HepG2 (cell line): Measurements from ENCODE around the gene C12orf43. TPM values are rescaled to one million over a fixed set of nuclear protein-coding genes. Genes with fewer than 3 reads are reported as not detected.

Source experiments
- AHDC1 ChIP-seq: sonication (generic); formaldehyde crosslinking; IDR thresholded peaks from 2 replicates; pipeline ENCODE4 v1.5.1; 2020; ENCODE audit warnings: mild to moderate bottlenecking, missing genetic modification reagents, borderline replicate concordance
- BRF2 ChIP-seq: sonication (generic); formaldehyde crosslinking; IDR thresholded peaks from 2 replicates; pipeline ENCODE4 v1.8.1; 2022; ENCODE audit warnings: mild to moderate bottlenecking, missing genetic modification reagents
- KLF13 ChIP-seq: sonication (generic); formaldehyde crosslinking; IDR thresholded peaks from 2 replicates; pipeline ENCODE4 v1.4.0; 2020; ENCODE audit warnings: mild to moderate bottlenecking, missing genetic modification reagents
- SMYD3 ChIP-seq: sonication (generic); formaldehyde crosslinking; IDR thresholded peaks from 2 replicates; pipeline ENCODE4 v1.8.1; 2023; ENCODE audit warnings: mild to moderate bottlenecking, missing genetic modification reagents
- SOX6 ChIP-seq, 2 experiments: fragments of 450-650 bp in 1 of 2; sonication (generic) in 1 of 2; formaldehyde crosslinking in 1 of 2; IDR thresholded peaks; 2 replicates each; pipeline versions ENCODE4 v1.4.0 to v1.6.1; 2017 to 2020; ENCODE audit warnings: antibody characterized with exemption in 1 of 2, mild to moderate bottlenecking in 1 of 2, missing genetic modification reagents in 1 of 2
- ZNF431 ChIP-seq: sonication (generic); formaldehyde crosslinking; IDR thresholded peaks from 2 replicates; pipeline ENCODE4 v1.9.0; 2022; ENCODE audit warnings: missing genetic modification reagents, low read depth, mild to moderate bottlenecking, borderline replicate concordance
- ZNF619 ChIP-seq: sonication (generic); formaldehyde crosslinking; IDR thresholded peaks from 2 replicates; pipeline ENCODE4 v1.4.0; 2020; ENCODE audit warnings: mild to moderate bottlenecking, missing genetic modification reagents
- ZNF7 ChIP-seq: IDR thresholded peaks from 2 replicates; pipeline ENCODE4 v1.6.1; 2016; ENCODE audit warnings: missing biosample characterization, missing genetic modification reagents
- ZNF770 ChIP-seq: sonication (generic); formaldehyde crosslinking; IDR thresholded peaks from 2 replicates; pipeline ENCODE4 v1.5.0; 2020; ENCODE audit warnings: mild to moderate bottlenecking, missing genetic modification reagents
- polyA plus RNA-seq, 8 experiments: library from polyadenylated mRNA; depleted of rRNA in 3 of 8; stranded (reverse) in 7 of 8; unstranded in 1 of 8; fragments of >200 nt; fragmentation: Illumina TruSeq in 4 of 8; extraction: Trizol in 4 of 8; gene quantifications; 2 replicates each; pipeline versions ENCODE4 v1.2.1 to v1.2.3, GENCODE V29; 2011 to 2016; ENCODE audit warnings: low read depth in 4 of 8, missing spikeins in 1 of 8, mixed read lengths in 1 of 8; ENCODE audit not compliant: insufficient read depth in 1 of 8
- total RNA-seq, 5 experiments: library from RNA; depleted of rRNA; stranded (reverse); fragments of >200 nt; fragmentation: Illumina TruSeq; extraction: Trizol; gene quantifications; 2 replicates each; pipeline ENCODE4 v1.2.3, GENCODE V29; 2016; ENCODE audit warnings: low read depth in 1 of 5
- TF ChIP-seq, protein P1 (sequence below): sonication (generic); formaldehyde crosslinking; IDR thresholded peaks from 2 replicates; pipeline ENCODE4 v1.5.1; 2020; ENCODE audit warnings: missing genetic modification reagents, mild to moderate bottlenecking, borderline replicate concordance

C12orf43 gene
- total and polyA plus RNA-seq, 2 of the 13 experiments (the other 11 are each of a cell fraction or from before 2014, with no cell fraction given) = 7.9 to 11.1 TPM

DNA sequence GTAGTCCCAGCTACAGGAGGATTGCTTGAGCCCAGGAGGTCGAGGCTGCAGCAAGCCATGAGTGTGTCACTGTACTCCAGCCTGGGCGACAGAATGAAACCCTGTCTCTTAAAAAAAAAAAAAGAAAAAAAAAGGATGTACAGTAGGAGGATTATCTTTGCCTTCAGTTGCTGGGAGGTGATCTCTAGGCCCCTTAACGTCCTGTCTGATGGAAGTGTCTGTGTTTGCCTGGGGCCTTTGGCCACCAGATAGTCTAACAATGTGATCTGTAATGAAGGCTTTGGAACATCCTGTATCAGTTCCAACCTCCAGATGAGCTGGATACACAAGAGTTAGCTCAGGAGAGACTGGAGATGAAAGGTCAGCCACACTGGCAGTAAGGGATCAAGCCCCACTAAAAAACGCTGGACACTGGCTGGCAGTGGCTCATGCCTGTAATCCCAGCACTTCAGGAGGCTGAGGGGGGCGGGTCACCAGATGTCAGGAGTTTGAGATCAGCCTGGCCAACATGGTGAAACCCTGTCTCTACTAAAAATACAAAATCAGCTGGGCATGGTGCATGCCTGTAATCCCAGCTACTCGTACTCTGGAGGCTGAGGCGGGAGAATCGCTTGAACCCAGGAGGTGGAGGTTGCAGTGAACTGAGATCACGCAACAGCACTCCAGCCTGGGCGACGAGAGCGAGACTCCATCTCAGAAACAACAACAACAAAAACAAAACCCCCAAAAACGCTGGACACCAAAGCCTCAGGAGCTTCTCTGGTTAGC is 57.0 kb downstream of the C12orf43 start (continued):
- no peak for TF ChIP-seq AHDC1 (CRISPR knock-in tag)
- 0 out of 2 replicates have a peak, but pooled peaks have one; percentile 34 for TF ChIP-seq BRF2 (CRISPR knock-in tag)
- TF ChIP-seq, protein P1, sequence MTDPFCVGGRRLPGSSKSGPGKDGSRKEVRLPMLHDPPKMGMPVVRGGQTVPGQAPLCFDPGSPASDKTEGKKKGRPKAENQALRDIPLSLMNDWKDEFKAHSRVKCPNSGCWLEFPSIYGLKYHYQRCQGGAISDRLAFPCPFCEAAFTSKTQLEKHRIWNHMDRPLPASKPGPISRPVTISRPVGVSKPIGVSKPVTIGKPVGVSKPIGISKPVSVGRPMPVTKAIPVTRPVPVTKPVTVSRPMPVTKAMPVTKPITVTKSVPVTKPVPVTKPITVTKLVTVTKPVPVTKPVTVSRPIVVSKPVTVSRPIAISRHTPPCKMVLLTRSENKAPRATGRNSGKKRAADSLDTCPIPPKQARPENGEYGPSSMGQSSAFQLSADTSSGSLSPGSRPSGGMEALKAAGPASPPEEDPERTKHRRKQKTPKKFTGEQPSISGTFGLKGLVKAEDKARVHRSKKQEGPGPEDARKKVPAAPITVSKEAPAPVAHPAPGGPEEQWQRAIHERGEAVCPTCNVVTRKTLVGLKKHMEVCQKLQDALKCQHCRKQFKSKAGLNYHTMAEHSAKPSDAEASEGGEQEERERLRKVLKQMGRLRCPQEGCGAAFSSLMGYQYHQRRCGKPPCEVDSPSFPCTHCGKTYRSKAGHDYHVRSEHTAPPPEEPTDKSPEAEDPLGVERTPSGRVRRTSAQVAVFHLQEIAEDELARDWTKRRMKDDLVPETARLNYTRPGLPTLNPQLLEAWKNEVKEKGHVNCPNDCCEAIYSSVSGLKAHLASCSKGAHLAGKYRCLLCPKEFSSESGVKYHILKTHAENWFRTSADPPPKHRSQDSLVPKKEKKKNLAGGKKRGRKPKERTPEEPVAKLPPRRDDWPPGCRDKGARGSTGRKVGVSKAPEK (CRISPR knock-in tag) = no peak
- TF ChIP-seq KLF13 (CRISPR knock-in tag) = no peak
- TF ChIP-seq ZNF619 (CRISPR knock-in tag) = 0 out of 2 replicates have a peak, but pooled peaks have one; percentile 26
- no peak for TF ChIP-seq SMYD3
- TF ChIP-seq ZNF770 (CRISPR knock-in tag) = peak; percentile 76; the same call in 1 of the 2 replicates
- no peak for TF ChIP-seq ZNF7
- TF ChIP-seq SOX6 (IDR thresholded peaks at IDR 0.05) = no peak
- TF ChIP-seq SOX6 (CRISPR knock-in tag; IDR thresholded peaks at IDR 0.05) = no peak
- no peak for TF ChIP-seq ZNF431 (CRISPR knock-in tag)
